Measurements from ENCODE around the gene TMEM33.

DNA sequence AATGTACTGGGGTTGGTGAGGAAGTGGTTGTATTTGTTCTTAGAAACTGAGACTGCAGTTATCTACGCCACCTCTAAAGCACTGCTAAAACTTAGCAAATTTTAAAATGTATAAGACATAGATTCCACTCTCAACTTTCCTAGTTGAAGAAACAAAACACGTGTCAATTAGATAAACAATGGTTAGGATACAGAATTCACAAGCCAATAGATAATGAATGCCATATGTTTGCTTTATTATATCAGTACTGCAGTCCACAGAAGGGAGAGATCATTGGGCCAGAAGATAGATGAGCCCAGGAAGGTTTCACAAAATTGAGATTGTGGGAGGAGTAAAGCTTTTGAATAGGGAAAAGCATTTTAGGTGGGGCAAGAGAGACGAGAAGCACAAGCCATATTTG, 14.3 kb downstream of the TMEM33 start:
- no peak for TF ChIP-seq ZNF184 (tag by site-specific recombination; IDR thresholded peaks at IDR 0.05)
- TF ChIP-seq, protein P1, sequence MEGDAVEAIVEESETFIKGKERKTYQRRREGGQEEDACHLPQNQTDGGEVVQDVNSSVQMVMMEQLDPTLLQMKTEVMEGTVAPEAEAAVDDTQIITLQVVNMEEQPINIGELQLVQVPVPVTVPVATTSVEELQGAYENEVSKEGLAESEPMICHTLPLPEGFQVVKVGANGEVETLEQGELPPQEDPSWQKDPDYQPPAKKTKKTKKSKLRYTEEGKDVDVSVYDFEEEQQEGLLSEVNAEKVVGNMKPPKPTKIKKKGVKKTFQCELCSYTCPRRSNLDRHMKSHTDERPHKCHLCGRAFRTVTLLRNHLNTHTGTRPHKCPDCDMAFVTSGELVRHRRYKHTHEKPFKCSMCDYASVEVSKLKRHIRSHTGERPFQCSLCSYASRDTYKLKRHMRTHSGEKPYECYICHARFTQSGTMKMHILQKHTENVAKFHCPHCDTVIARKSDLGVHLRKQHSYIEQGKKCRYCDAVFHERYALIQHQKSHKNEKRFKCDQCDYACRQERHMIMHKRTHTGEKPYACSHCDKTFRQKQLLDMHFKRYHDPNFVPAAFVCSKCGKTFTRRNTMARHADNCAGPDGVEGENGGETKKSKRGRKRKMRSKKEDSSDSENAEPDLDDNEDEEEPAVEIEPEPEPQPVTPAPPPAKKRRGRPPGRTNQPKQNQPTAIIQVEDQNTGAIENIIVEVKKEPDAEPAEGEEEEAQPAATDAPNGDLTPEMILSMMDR (tag by site-specific recombination; IDR thresholded peaks at IDR 0.05), result no peak
- TF ChIP-seq ZNF549 (tag by site-specific recombination; IDR thresholded peaks at IDR 0.05), result no peak
- TF ChIP-seq TRIM28 (IDR thresholded peaks at IDR 0.05; ENCODE audit: borderline replicate concordance, low read length), result no peak
- TF ChIP-seq ZNF146 (tag by site-specific recombination; IDR thresholded peaks at IDR 0.05), result no peak
- TF ChIP-seq PBX3 (CRISPR knock-in tag; IDR thresholded peaks at IDR 0.05), result no peak
- TF ChIP-seq ZFP3 (tag by site-specific recombination; IDR thresholded peaks at IDR 0.05; ENCODE audit: low read depth), result no peak
- TF ChIP-seq ZNF324 (tag by site-specific recombination; IDR thresholded peaks at IDR 0.05), result no peak
- no peak for TF ChIP-seq ZNF513 (tag by site-specific recombination; IDR thresholded peaks at IDR 0.05)
